ENCODE results near the gene EIF5A.

The EIF5A gene

GRCh38 chr17:7312432-7313087 is 5.1 kb downstream of the EIF5A start:
- FAIRE-seq (no peak), DNase-seq (ENCODE audit: insufficient read length, low spot score) (no peak)

GRCh38 chr17:7313088-7313889 is 5.9 kb downstream of the EIF5A start:
- DNase-seq (ENCODE audit: insufficient read length, low spot score) (no peak), FAIRE-seq (no peak)

- no peak for DNase-seq (ENCODE audit: insufficient read length, low spot score)
- no peak for FAIRE-seq
These were observed 6.7 kb downstream of the EIF5A start for GRCh38 chr17:7313890-7314718.

- FAIRE-seq = peak; percentile 75
These were observed 7.5 kb downstream of the EIF5A start, which contains the start of gene GPS2 for GRCh38 chr17:7314719-7315569. TSS of gene GPS2 (minus strand) at chr17:7315360. CDS start at chr17:7315052, 308 bp downstream.

GRCh38 chr17:7315570-7316235 is 8.3 kb downstream of the EIF5A start:
- DNase-seq (ENCODE audit: insufficient read length, low spot score) (no peak), FAIRE-seq (no peak)

More at GRCh38 chr17:7314719-7315569, 7.5 kb downstream of the EIF5A start, which contains the start of gene GPS2:
- DNase-seq (ENCODE audit: insufficient read length, low spot score) = peak; percentile 95

GRCh38 chr17:7317161-7317803 is 9.9 kb downstream of the EIF5A start:
- DNase-seq (ENCODE audit: insufficient read length, low spot score) (no peak), FAIRE-seq (peak; percentile 33)

- DNase-seq (ENCODE audit: insufficient read length, low spot score) = no peak
- no peak for FAIRE-seq
These were observed 10.9 kb downstream of the EIF5A start for GRCh38 chr17:7318121-7318860.

GRCh38 chr17:7321466-7321865 is 14.0 kb downstream of the EIF5A start:
- DNase-seq (ENCODE audit: insufficient read length, low spot score) (no peak), FAIRE-seq (no peak)

GRCh38 chr17:7322520-7323194 is 15.2 kb downstream of the EIF5A start:
- no peak for DNase-seq (ENCODE audit: insufficient read length, low spot score)
- peak; percentile 83 for FAIRE-seq

- FAIRE-seq (no peak), DNase-seq (ENCODE audit: insufficient read length, low spot score) (no peak)
These were observed 16.5 kb downstream of the EIF5A start for GRCh38 chr17:7323731-7324437.

- FAIRE-seq (no peak), DNase-seq (ENCODE audit: insufficient read length, low spot score) (no peak)
These were observed 17.0 kb downstream of the EIF5A start for GRCh38 chr17:7324438-7324779.

GRCh38 chr17:7325031-7325528 is 17.7 kb downstream of the EIF5A start:
- no peak for FAIRE-seq
- DNase-seq (ENCODE audit: insufficient read length, low spot score) = no peak

- no peak for FAIRE-seq
- DNase-seq (ENCODE audit: insufficient read length, low spot score) = no peak
These were observed 18.8 kb downstream of the EIF5A start for GRCh38 chr17:7326186-7326585.

GRCh38 chr17:7327056-7327455 is 19.6 kb downstream of the EIF5A start:
- DNase-seq (ENCODE audit: insufficient read length, low spot score) (no peak), FAIRE-seq (no peak)

GRCh38 chr17:7327501-7327900 is 20.1 kb downstream of the EIF5A start:
- FAIRE-seq = no peak
- DNase-seq (ENCODE audit: insufficient read length, low spot score) = no peak

GRCh38 chr17:7328009-7328408 is 20.6 kb downstream of the EIF5A start:
- no peak for DNase-seq (ENCODE audit: insufficient read length, low spot score)
- no peak for FAIRE-seq

- FAIRE-seq (no peak), DNase-seq (ENCODE audit: insufficient read length, low spot score) (no peak)
These were observed 21.5 kb downstream of the EIF5A start, which contains the start of gene NEURL4 for GRCh38 chr17:7328840-7329373. TSS of gene NEURL4 (minus strand) at chr17:7329335. CDS start at chr17:7329312, 23 bp downstream.

Measured in HTR-8/SVneo (cell line).